Neural cell (in vitro differentiated cells): ENCODE measurements around the gene PANK2. TPM values are rescaled to one million over a fixed set of nuclear protein-coding genes. Genes with fewer than 3 reads are reported as not detected.

ENCODE experiments used
- H2AFZ ChIP-seq: fragments of 200-600, 300-800 bp; sonication (generic), shearing (Covaris generic); 2 replicates; pipeline ENCODE4 v1.6.0; 2014; ENCODE audit warnings: low read depth, mild to moderate bottlenecking, antibody characterized with exemption, low read length, moderate library complexity
- H3F3A ChIP-seq: fragments of 200-600 bp; shearing (Covaris generic); 2 replicates; pipeline ENCODE4 v1.6.1; 2016; ENCODE audit warnings: mild to moderate bottlenecking, moderate library complexity, mixed read lengths, antibody characterized with exemption, low read length; ENCODE audit not compliant: insufficient read depth, poor library complexity, severe bottlenecking
- H3K27ac ChIP-seq: fragments of 200-600, 300-800 bp; sonication (generic), shearing (Covaris generic); 2 replicates; pipeline ENCODE4 v1.5.1; 2014; ENCODE audit warnings: mild to moderate bottlenecking, low read length, moderate library complexity
- H3K27me3 ChIP-seq: fragments of 300-800, 200-600 bp; sonication (generic), shearing (Covaris generic); 2 replicates; pipeline ENCODE4 v1.6.0; 2014; ENCODE audit warnings: mild to moderate bottlenecking, low read depth, low read length, moderate library complexity; ENCODE audit not compliant: insufficient read depth
- H3K36me3 ChIP-seq: fragments of 300-800, 200-600 bp; sonication (generic), shearing (Covaris generic); 2 replicates; pipeline ENCODE4 v1.5.1; 2014; ENCODE audit warnings: mild to moderate bottlenecking, antibody characterized with exemption, low read length, moderate library complexity; ENCODE audit not compliant: insufficient read depth
- H3K4me2 ChIP-seq: fragments of 300-800, 200-600 bp; sonication (generic), shearing (Covaris generic); 2 replicates; pipeline ENCODE4 v1.6.0; 2014; ENCODE audit warnings: mild to moderate bottlenecking, low read length
- H3K4me3 ChIP-seq: fragments of 300-800, 200-600 bp; sonication (generic), shearing (Covaris generic); 2 replicates; pipeline ENCODE4 v1.5.1; 2014; ENCODE audit warnings: mild to moderate bottlenecking, low read length, moderate library complexity
- H3K79me2 ChIP-seq: fragments of 200-600 bp; shearing (Covaris generic); replicated peaks from 2 replicates; pipeline ENCODE4 v1.6.0; 2014; ENCODE audit warnings: mild to moderate bottlenecking, low read length, moderate library complexity; ENCODE audit not compliant: insufficient read depth
- H3K9ac ChIP-seq: fragments of 300-800, 200-600 bp; sonication (generic), shearing (Covaris generic); 2 replicates; pipeline ENCODE4 v1.6.1; 2016; ENCODE audit warnings: mild to moderate bottlenecking, low read length, mixed read lengths
- H3K9me2 ChIP-seq: fragments of 200-600 bp; shearing (Covaris generic); 2 replicates; pipeline ENCODE4 v1.6.1; 2016; ENCODE audit warnings: mild to moderate bottlenecking, low read length, mixed read lengths; ENCODE audit not compliant: insufficient read depth
- H3K9me3 ChIP-seq: fragments of 200-600, 300-800 bp; sonication (generic), shearing (Covaris generic); 2 replicates; pipeline ENCODE4 v1.6.1; 2016; ENCODE audit warnings: mild to moderate bottlenecking, mixed run types, low read length, moderate library complexity, mixed read lengths
- H4K20me1 ChIP-seq: fragments of 200-600 bp; shearing (Covaris generic); 2 replicates; pipeline ENCODE4 v1.6.1; 2016; ENCODE audit warnings: mild to moderate bottlenecking, mixed run types; ENCODE audit not compliant: insufficient read depth
- EP300 ChIP-seq: fragments of 450-650 bp; conservative IDR thresholded peaks from 2 replicates; pipeline ENCODE4 v1.6.1; 2014; ENCODE audit warnings: antibody characterized with exemption, mild to moderate bottlenecking, moderate library complexity; ENCODE audit not compliant: poor library complexity, severe bottlenecking
- EZH2 ChIP-seq: fragments of 200-600, 300-800 bp; shearing (Covaris generic), sonication (generic); IDR thresholded peaks from 2 replicates; pipeline ENCODE4 v1.6.1; 2014; ENCODE audit warnings: antibody characterized with exemption, low read length, borderline replicate concordance, mild to moderate bottlenecking; ENCODE audit not compliant: insufficient read depth, poor library complexity, severe bottlenecking
- MXI1 ChIP-seq: fragments of 450-650 bp; conservative IDR thresholded peaks from 2 replicates; pipeline ENCODE4 v1.6.1; 2014; ENCODE audit warnings: antibody characterized with exemption, mild to moderate bottlenecking; ENCODE audit not compliant: poor library complexity, severe bottlenecking
- POLR2AphosphoS5 ChIP-seq: IDR thresholded peaks from 2 replicates; pipeline ENCODE4 v1.6.1; 2012
- RAD21 ChIP-seq: fragments of 450-650 bp; conservative IDR thresholded peaks from 2 replicates; pipeline ENCODE4 v1.6.1; 2014; ENCODE audit warnings: antibody characterized with exemption, mild to moderate bottlenecking, moderate library complexity
- SMC3 ChIP-seq: fragments of 450-650 bp; conservative IDR thresholded peaks from 2 replicates; pipeline ENCODE4 v1.6.1; 2014; ENCODE audit warnings: antibody characterized with exemption, mild to moderate bottlenecking, moderate library complexity; ENCODE audit not compliant: poor library complexity
- TAF1 ChIP-seq: IDR thresholded peaks from 2 replicates; pipeline ENCODE4 v1.6.1; 2012; ENCODE audit warnings: low read depth
- polyA plus RNA-seq: library from polyadenylated mRNA; depleted of rRNA; stranded (reverse); fragments of >200 nt; gene quantifications from 2 replicates; pipeline ENCODE4 v1.2.3, GENCODE V29; 2014
- TF ChIP-seq, protein P1 (sequence below): IDR thresholded peaks from 2 replicates; pipeline ENCODE4 v1.6.1; 2012; ENCODE audit warnings: borderline replicate concordance
- TF ChIP-seq, protein P2 (sequence below): fragments of 450-650 bp; IDR thresholded peaks from 2 replicates; pipeline ENCODE4 v1.5.1; 2014; ENCODE audit warnings: antibody characterized with exemption, mild to moderate bottlenecking, moderate library complexity; ENCODE audit not compliant: poor library complexity, severe bottlenecking

PANK2 gene
- polyA plus RNA-seq, 1 donor from 2014 or later: 41.7 TPM

DNA sequence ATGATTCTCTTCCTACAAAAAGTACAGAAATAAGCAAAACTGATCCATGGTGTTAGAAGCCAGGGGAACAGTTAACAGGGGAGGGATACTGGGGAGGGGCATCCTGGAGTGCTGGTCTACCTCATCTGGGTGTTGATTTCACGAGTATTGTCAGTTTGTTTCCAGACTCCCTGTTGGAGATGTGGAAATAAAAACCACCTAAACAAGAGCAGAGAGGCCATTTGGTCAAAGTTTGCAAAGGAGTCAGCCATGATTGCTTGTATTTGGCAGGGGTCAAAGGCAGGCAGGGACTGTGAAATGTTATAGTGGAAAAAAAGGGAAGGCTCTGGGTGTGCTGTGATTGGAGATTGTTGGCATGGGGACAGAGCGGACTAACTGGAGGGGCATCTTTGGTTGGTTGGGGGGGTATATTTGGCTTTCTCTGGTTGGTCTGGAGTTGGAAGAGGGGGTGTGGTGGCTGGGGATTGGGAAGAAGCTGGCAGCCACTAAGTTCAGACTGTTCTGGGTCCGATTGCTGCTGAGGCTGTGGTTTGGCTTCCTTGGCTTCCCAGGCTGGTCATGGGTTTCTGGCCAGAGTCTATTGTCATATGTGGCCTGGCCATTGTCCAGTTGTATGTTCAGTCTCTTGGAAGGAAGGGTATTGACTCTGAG is 14.9 kb upstream of the PANK2 start:
- H3K27me3 ChIP-seq: no peaks in the 10 kb centered on the region
- no peaks in the 10 kb centered on the region for H3F3A ChIP-seq
- H4K20me1 ChIP-seq: no peaks in the 10 kb centered on the region
- no peak overlapping the region for H3K4me2 ChIP-seq
- H3K9me3 ChIP-seq: no peaks in the 10 kb centered on the region
- no peaks in the 10 kb centered on the region for H3K79me2 ChIP-seq
- no peaks in the 10 kb centered on the region for H3K36me3 ChIP-seq
- no peaks in the 10 kb centered on the region for H3K9me2 ChIP-seq
- no peak overlapping the region for H3K27ac ChIP-seq
- H3K9ac ChIP-seq: no peak overlapping the region
- no peak overlapping the region for H2AFZ ChIP-seq
- H3K4me3 ChIP-seq: no peak overlapping the region
- TF ChIP-seq, protein P1, sequence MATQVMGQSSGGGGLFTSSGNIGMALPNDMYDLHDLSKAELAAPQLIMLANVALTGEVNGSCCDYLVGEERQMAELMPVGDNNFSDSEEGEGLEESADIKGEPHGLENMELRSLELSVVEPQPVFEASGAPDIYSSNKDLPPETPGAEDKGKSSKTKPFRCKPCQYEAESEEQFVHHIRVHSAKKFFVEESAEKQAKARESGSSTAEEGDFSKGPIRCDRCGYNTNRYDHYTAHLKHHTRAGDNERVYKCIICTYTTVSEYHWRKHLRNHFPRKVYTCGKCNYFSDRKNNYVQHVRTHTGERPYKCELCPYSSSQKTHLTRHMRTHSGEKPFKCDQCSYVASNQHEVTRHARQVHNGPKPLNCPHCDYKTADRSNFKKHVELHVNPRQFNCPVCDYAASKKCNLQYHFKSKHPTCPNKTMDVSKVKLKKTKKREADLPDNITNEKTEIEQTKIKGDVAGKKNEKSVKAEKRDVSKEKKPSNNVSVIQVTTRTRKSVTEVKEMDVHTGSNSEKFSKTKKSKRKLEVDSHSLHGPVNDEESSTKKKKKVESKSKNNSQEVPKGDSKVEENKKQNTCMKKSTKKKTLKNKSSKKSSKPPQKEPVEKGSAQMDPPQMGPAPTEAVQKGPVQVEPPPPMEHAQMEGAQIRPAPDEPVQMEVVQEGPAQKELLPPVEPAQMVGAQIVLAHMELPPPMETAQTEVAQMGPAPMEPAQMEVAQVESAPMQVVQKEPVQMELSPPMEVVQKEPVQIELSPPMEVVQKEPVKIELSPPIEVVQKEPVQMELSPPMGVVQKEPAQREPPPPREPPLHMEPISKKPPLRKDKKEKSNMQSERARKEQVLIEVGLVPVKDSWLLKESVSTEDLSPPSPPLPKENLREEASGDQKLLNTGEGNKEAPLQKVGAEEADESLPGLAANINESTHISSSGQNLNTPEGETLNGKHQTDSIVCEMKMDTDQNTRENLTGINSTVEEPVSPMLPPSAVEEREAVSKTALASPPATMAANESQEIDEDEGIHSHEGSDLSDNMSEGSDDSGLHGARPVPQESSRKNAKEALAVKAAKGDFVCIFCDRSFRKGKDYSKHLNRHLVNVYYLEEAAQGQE: no peak
- TF ChIP-seq TAF1 (no peak), RAD21 (no peak), EP300 (no peak), EZH2 (no peak), MXI1 (no peak), POLR2AphosphoS5 (no peak), SMC3 (no peak)
- TF ChIP-seq, protein P2, sequence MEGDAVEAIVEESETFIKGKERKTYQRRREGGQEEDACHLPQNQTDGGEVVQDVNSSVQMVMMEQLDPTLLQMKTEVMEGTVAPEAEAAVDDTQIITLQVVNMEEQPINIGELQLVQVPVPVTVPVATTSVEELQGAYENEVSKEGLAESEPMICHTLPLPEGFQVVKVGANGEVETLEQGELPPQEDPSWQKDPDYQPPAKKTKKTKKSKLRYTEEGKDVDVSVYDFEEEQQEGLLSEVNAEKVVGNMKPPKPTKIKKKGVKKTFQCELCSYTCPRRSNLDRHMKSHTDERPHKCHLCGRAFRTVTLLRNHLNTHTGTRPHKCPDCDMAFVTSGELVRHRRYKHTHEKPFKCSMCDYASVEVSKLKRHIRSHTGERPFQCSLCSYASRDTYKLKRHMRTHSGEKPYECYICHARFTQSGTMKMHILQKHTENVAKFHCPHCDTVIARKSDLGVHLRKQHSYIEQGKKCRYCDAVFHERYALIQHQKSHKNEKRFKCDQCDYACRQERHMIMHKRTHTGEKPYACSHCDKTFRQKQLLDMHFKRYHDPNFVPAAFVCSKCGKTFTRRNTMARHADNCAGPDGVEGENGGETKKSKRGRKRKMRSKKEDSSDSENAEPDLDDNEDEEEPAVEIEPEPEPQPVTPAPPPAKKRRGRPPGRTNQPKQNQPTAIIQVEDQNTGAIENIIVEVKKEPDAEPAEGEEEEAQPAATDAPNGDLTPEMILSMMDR: no peak

DNA sequence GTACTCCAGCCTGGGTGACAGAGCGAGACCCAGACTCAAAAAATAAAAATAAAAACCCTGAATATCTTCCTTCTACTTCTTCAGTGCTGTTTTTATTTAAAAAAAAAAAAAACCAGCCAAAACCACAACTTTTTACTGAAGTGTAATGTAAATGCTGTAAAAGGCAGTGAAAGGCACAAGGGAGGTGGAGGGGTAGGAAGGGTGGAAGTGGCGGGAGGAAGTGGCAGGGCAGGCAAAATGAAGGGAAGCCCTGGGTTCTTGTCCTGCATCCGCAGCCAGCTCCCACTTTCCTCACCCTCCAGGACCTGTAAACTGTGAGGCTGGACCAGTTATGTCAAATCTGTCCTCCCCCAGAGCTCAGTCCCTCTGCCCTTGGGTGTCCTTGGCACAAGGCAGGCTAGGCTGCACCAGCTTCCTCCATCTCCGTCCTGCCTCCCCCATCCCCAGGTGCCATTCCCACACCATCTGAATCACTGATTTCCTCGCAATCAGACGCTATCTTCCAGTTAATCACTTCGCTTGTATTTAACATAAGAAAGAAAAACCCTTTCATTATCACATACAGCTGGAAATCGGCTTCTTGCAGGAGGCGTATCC is 13.7 kb upstream of the PANK2 start:
- Histone ChIP-seq H3K79me2 (no peaks in the 10 kb centered on the region), H3K27ac (no peak overlapping the region), H3K9me2 (no peaks in the 10 kb centered on the region), H3K9me3 (no peaks in the 10 kb centered on the region), H3F3A (no peaks in the 10 kb centered on the region), H3K27me3 (no peaks in the 10 kb centered on the region), H3K36me3 (no peaks in the 10 kb centered on the region), H3K9ac (no peak overlapping the region), H3K4me3 (no peak overlapping the region), H4K20me1 (no peaks in the 10 kb centered on the region), H3K4me2 (no peak overlapping the region), H2AFZ (no peak overlapping the region)
- TF ChIP-seq, protein P1: no peak
- TF ChIP-seq, protein P2: no peak
- TF ChIP-seq EP300 (no peak), EZH2 (no peak)
